K562 (cell line): ENCODE data around the gene GFI1. TPM values are rescaled to one million over a fixed set of nuclear protein-coding genes. Genes with fewer than 3 reads are reported as not detected.
A peak's percentile ranks its signal among the peaks of the same experiment; 100 is the strongest.

ENCODE experiments used
- BHLHE40 ChIP-seq: IDR thresholded peaks from 2 replicates; pipeline ENCODE4 v1.6.1; 2011; ENCODE audit warnings: low read length, improper control_type of control experiment
- CTBP1 ChIP-seq: fragments of 450-650 bp; IDR thresholded peaks from 2 replicates; pipeline ENCODE4 v1.6.1; 2016; ENCODE audit warnings: borderline replicate concordance
- DNMT1 ChIP-seq: fragments of 450-650 bp; IDR thresholded peaks from 2 replicates; pipeline ENCODE4 v1.6.1; 2016; ENCODE audit warnings: antibody characterized with exemption, mild to moderate bottlenecking
- HDAC1 ChIP-seq, 2 experiments: fragments of 450-650 bp; IDR thresholded peaks; 2 replicates each; pipeline ENCODE4 v1.6.1; 2016 to 2017; ENCODE audit warnings: inconsistent platforms in 1 of 2, mild to moderate bottlenecking in 1 of 2, moderate library complexity in 1 of 2
- HDAC3 ChIP-seq: fragments of 450-650 bp; IDR thresholded peaks from 2 replicates; pipeline ENCODE4 v1.6.1; 2018; ENCODE audit warnings: borderline replicate concordance, mild to moderate bottlenecking, moderate library complexity; ENCODE audit not compliant: partially characterized antibody
- JUNB ChIP-seq: fragments of 450-650 bp; formaldehyde crosslinking; conservative IDR thresholded peaks from 2 replicates; pipeline ENCODE4 v1.4.0; 2020; ENCODE audit warnings: mild to moderate bottlenecking
- KHSRP ChIP-seq: fragments of 450-650 bp; IDR thresholded peaks from 2 replicates; pipeline ENCODE4 v1.6.1; 2017
- LEF1 ChIP-seq: fragments of 450-650 bp; IDR thresholded peaks from 2 replicates; pipeline ENCODE4 v1.6.1; 2016; ENCODE audit warnings: mild to moderate bottlenecking
- MXI1 ChIP-seq: IDR thresholded peaks from 2 replicates; pipeline ENCODE4 v1.6.1; 2011; ENCODE audit warnings: low read depth, mild to moderate bottlenecking, improper control_type of control experiment, low read length
- NCOA2 ChIP-seq, 2 experiments: fragments of 450-650 bp; IDR thresholded peaks; 2 replicates each; pipeline ENCODE4 v1.6.1; 2018; ENCODE audit warnings: mild to moderate bottlenecking in 2 of 2, moderate library complexity in 1 of 2; ENCODE audit not compliant: partially characterized antibody in 2 of 2
- NEUROD1 ChIP-seq: fragments of 150-350 bp; IDR thresholded peaks from 2 replicates; pipeline ENCODE4 v1.6.1; 2014; ENCODE audit warnings: borderline replicate concordance, low read length, low read depth; ENCODE audit not compliant: partially characterized antibody
- PML ChIP-seq: IDR thresholded peaks from 2 replicates; pipeline ENCODE4 v1.6.1; 2012; ENCODE audit warnings: low read length, inconsistent platforms
- PRPF4 ChIP-seq: fragments of 200-400 bp; formaldehyde crosslinking; IDR thresholded peaks from one replicate; pipeline ENCODE4 v1.6.1; 2017; ENCODE audit warnings: low read length, low read depth, mild to moderate bottlenecking; ENCODE audit not compliant: insufficient read depth, poor library complexity, severe bottlenecking
- TCF7 ChIP-seq: sonication (generic); IDR thresholded peaks from 2 replicates; pipeline ENCODE4 v1.6.1; 2016; ENCODE audit warnings: antibody characterized with exemption, borderline replicate concordance
- TEAD4 ChIP-seq, 2 experiments: sonication (generic) in 1 of 2; formaldehyde crosslinking in 1 of 2; IDR thresholded peaks; 2 replicates each; pipeline versions ENCODE4 v1.6.1 to v1.8.0; 2012 to 2022; ENCODE audit warnings: borderline replicate concordance in 1 of 2, inconsistent platforms in 1 of 2, low read length in 1 of 2, mild to moderate bottlenecking in 1 of 2, missing genetic modification reagents in 1 of 2
- ZBTB9 ChIP-seq: fragments of 450-650 bp; formaldehyde crosslinking; IDR thresholded peaks from 2 replicates; pipeline ENCODE4 v1.4.0; 2020; ENCODE audit warnings: mild to moderate bottlenecking, moderate library complexity
- ZNF311 ChIP-seq: fragments of 250-450 bp; sonication (Bioruptor Pico); IDR thresholded peaks from 2 replicates; pipeline ENCODE4 v1.4.0; 2020; ENCODE audit warnings: mild to moderate bottlenecking, moderate library complexity
- ZNF41 ChIP-seq: fragments of 250-450 bp; sonication (Bioruptor Pico); conservative IDR thresholded peaks from 2 replicates; pipeline ENCODE4 v1.4.0; 2020; ENCODE audit warnings: mild to moderate bottlenecking
- ZNF507 ChIP-seq: conservative IDR thresholded peaks from 2 replicates; pipeline ENCODE4 v1.6.1; 2017; ENCODE audit warnings: missing genetic modification characterization, missing compliant biosample characterization
- ZNF655 ChIP-seq: fragments of 250-450 bp; sonication (Bioruptor Pico); IDR thresholded peaks from 2 replicates; pipeline ENCODE4 v1.5.0; 2021
- polyA plus RNA-seq, 8 experiments: library from polyadenylated mRNA; depleted of rRNA in 4 of 8; stranded (reverse) in 5 of 8; unstranded in 3 of 8; fragments of >200 nt; fragmentation: Nextera tagmentation in 2 of 8; fragmentation: Illumina TruSeq in 1 of 8; extraction: Ambion mirVana in 2 of 8; extraction: Trizol in 1 of 8; gene quantifications; 2 replicates each; pipeline versions ENCODE4 v1.2.1 to v1.2.3, GENCODE V29; 2011 to 2014; ENCODE audit warnings: inconsistent platforms in 1 of 8, missing spikeins in 1 of 8
- total RNA-seq, 7 experiments: library from RNA; depleted of rRNA in 6 of 7; stranded (reverse); fragments of >200 nt in 6 of 7; fragmentation: Illumina TruSeq in 2 of 7; extraction: Trizol in 2 of 7; gene quantifications; 2 replicates each; pipeline versions ENCODE4 v1.2.1 to v1.2.3, GENCODE V29; 2011 to 2021; ENCODE audit warnings: low replicate concordance in 1 of 7
- TF ChIP-seq, protein P1 (sequence below): fragments of 450-650 bp; IDR thresholded peaks from 2 replicates; pipeline ENCODE4 v1.6.1; 2016; ENCODE audit warnings: mild to moderate bottlenecking
- TF ChIP-seq, protein P2 (sequence below): IDR thresholded peaks from 2 replicates; pipeline ENCODE4 v1.6.1; 2012; ENCODE audit warnings: low read depth, low read length, improper control_type of control experiment, borderline replicate concordance

Gene GFI1
- total and polyA plus RNA-seq, 9 of the 15 experiments (the other 6 are each of a cell fraction or from before 2014, with no cell fraction given), result 0.07 to 0.93 (median 0.46) TPM

DNA sequence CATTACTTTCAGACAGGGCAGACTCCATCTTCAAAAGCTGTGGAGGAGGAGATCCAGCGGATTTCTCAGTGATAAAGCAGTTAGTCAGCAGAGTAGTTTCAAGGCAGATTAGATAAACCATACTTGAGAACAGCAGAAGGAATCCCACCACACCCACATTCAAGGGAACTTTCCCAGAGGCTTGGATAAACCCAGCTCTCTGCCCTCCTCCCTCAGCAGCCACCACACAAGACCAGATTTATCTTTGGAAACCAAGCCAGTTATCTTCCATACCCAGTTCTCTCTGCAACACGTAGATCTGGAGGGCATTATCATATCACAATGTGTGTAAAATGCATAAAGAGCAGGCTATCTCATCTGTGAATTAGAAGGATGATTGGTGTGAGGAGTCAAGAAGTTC is 40.2 kb downstream of the GFI1 start (continued):
- peak in 1 of 2 experiments; percentile 91; a peak in 2 of 4 replicates for TF ChIP-seq HDAC1 (IDR thresholded peaks at IDR 0.05)
- peak; percentile 32; the same call in 1 of the 2 replicates for TF ChIP-seq KHSRP
- peak; percentile 53; the same call in 1 of the 2 replicates for TF ChIP-seq ZNF41 (CRISPR knock-in tag)
- peak; percentile 62 for TF ChIP-seq BHLHE40
- peak; percentile 98 for TF ChIP-seq TEAD4 (IDR thresholded peaks at IDR 0.05; ENCODE audit: low read length)
- TF ChIP-seq TEAD4 (CRISPR knock-in tag; IDR thresholded peaks at IDR 0.05; ENCODE audit: borderline replicate concordance), result no peak
- TF ChIP-seq, protein P1, sequence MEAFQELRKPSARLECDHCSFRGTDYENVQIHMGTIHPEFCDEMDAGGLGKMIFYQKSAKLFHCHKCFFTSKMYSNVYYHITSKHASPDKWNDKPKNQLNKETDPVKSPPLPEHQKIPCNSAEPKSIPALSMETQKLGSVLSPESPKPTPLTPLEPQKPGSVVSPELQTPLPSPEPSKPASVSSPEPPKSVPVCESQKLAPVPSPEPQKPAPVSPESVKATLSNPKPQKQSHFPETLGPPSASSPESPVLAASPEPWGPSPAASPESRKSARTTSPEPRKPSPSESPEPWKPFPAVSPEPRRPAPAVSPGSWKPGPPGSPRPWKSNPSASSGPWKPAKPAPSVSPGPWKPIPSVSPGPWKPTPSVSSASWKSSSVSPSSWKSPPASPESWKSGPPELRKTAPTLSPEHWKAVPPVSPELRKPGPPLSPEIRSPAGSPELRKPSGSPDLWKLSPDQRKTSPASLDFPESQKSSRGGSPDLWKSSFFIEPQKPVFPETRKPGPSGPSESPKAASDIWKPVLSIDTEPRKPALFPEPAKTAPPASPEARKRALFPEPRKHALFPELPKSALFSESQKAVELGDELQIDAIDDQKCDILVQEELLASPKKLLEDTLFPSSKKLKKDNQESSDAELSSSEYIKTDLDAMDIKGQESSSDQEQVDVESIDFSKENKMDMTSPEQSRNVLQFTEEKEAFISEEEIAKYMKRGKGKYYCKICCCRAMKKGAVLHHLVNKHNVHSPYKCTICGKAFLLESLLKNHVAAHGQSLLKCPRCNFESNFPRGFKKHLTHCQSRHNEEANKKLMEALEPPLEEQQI, result peak; percentile 76; the same call in 1 of the 2 replicates
- TF ChIP-seq CTBP1, result peak; percentile 93; the same call in 1 of the 2 replicates
- TF ChIP-seq DNMT1, result no peak
- TF ChIP-seq PML, result peak; percentile 95
- TF ChIP-seq ZNF655 (CRISPR knock-in tag), result no peak
- TF ChIP-seq HDAC3, result peak; percentile 87
- peak; percentile 31 to 34 for TF ChIP-seq NCOA2 (IDR thresholded peaks at IDR 0.05; ENCODE audit: partially characterized antibody in 2 of 2)
- 0 out of 2 replicates have a peak, but pooled peaks have one; percentile 48 for TF ChIP-seq ZNF311 (CRISPR knock-in tag)
- TF ChIP-seq TCF7, result no peak
- no peak for TF ChIP-seq ZNF507
- TF ChIP-seq NEUROD1, result no peak
- TF ChIP-seq, protein P2, sequence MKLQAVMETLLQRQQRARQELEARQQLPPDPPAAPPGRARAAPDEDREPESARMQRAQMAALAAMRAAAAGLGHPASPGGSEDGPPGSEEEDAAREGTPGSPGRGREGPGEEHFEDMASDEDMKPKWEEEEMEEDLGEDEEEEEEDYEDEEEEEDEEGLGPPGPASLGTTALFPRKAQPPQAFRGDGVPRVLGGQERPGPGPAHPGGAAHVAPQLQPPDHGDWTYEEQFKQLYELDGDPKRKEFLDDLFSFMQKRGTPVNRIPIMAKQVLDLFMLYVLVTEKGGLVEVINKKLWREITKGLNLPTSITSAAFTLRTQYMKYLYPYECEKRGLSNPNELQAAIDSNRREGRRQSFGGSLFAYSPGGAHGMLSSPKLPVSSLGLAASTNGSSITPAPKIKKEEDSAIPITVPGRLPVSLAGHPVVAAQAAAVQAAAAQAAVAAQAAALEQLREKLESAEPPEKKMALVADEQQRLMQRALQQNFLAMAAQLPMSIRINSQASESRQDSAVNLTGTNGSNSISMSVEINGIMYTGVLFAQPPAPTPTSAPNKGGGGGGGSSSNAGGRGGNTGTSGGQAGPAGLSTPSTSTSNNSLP, result peak; percentile 59; the same call in 1 of the 2 replicates
- TF ChIP-seq PRPF4, result no peak
- no peak for TF ChIP-seq JUNB (CRISPR knock-in tag)
- TF ChIP-seq LEF1, result peak; percentile 20; the same call in 1 of the 2 replicates
- no peak for TF ChIP-seq MXI1
- 0 out of 2 replicates have a peak, but pooled peaks have one; percentile 85 for TF ChIP-seq ZBTB9 (CRISPR knock-in tag)
